H9 (cell line): ENCODE data around the gene OR10H4. TPM values are rescaled to one million over a fixed set of nuclear protein-coding genes. Genes with fewer than 3 reads are reported as not detected.
"Not testable (repeated sequence)": the region's sequence is repeated elsewhere in the genome, so short reads cannot be mapped to it uniquely, and the experiment has no call there.

Experiments used
- DNase-seq: peaks from one replicate; pipeline ENCODE4 v3.0.0-alpha.2; 2017
- H2AFZ ChIP-seq: one replicate; pipeline ENCODE4 v1.6.1; 2013; ENCODE audit warnings: mild to moderate bottlenecking, low read length, control low read depth, moderate library complexity
- H2AK5ac ChIP-seq: 2 replicates; pipeline ENCODE4 v1.6.1; 2013; ENCODE audit warnings: low read length, control low read depth, mixed read lengths; ENCODE audit not compliant: insufficient read length
- H2BK120ac ChIP-seq: one replicate; pipeline ENCODE4 v1.6.1; 2013; ENCODE audit warnings: low read depth, mild to moderate bottlenecking, low read length, control low read depth, inconsistent platforms; ENCODE audit not compliant: poor library complexity, severe bottlenecking
- H2BK12ac ChIP-seq: 2 replicates; pipeline ENCODE4 v1.6.1; 2013; ENCODE audit warnings: low read length, control low read depth, mixed read lengths, low read depth; ENCODE audit not compliant: insufficient read length
- H2BK15ac ChIP-seq: 2 replicates; pipeline ENCODE4 v1.6.1; 2013; ENCODE audit warnings: low read depth, low read length, control low read depth
- H2BK20ac ChIP-seq: one replicate; pipeline ENCODE4 v1.6.1; 2013; ENCODE audit warnings: low read depth, mild to moderate bottlenecking, low read length, control low read depth, inconsistent platforms; ENCODE audit not compliant: poor library complexity, severe bottlenecking
- H2BK5ac ChIP-seq: 2 replicates; pipeline ENCODE4 v1.6.1; 2013; ENCODE audit warnings: low read length, control low read depth, mixed read lengths; ENCODE audit not compliant: insufficient read length
- H3K14ac ChIP-seq: 2 replicates; pipeline ENCODE4 v1.6.1; 2013; ENCODE audit warnings: low read length, control low read depth; ENCODE audit not compliant: insufficient read depth
- H3K18ac ChIP-seq: 2 replicates; pipeline ENCODE4 v1.6.1; 2013; ENCODE audit warnings: low read depth, mild to moderate bottlenecking, mixed read lengths, low read length, control low read depth; ENCODE audit not compliant: insufficient read length
- H3K23ac ChIP-seq: 2 replicates; pipeline ENCODE4 v1.6.1; 2013; ENCODE audit warnings: low read length, control low read depth, mixed read lengths, low read depth; ENCODE audit not compliant: insufficient read length
- H3K23me2 ChIP-seq: 2 replicates; pipeline ENCODE4 v1.6.1; 2013; ENCODE audit warnings: low read depth, mild to moderate bottlenecking, mixed read lengths, low read length, control low read depth; ENCODE audit not compliant: insufficient read length, poor library complexity, severe bottlenecking
- H3K27ac ChIP-seq: 2 replicates; pipeline ENCODE4 v1.5.1; 2013; ENCODE audit warnings: low read length, control low read depth, mixed read lengths, low read depth; ENCODE audit not compliant: insufficient read length
- H3K27me3 ChIP-seq: 2 replicates; pipeline ENCODE4 v1.6.1; 2013; ENCODE audit warnings: low read length, control low read depth, inconsistent platforms; ENCODE audit not compliant: insufficient read depth
- H3K4ac ChIP-seq: 2 replicates; pipeline ENCODE4 v1.6.1; 2013; ENCODE audit warnings: low read depth, mild to moderate bottlenecking, control low read depth, inconsistent platforms, low read length, moderate library complexity
- H3K4me1 ChIP-seq: 2 replicates; pipeline ENCODE4 v1.6.1; 2013; ENCODE audit warnings: low read length, control low read depth, inconsistent platforms; ENCODE audit not compliant: insufficient read depth
- H3K4me2 ChIP-seq: 2 replicates; pipeline ENCODE4 v1.6.1; 2013; ENCODE audit warnings: low read length, control low read depth, mixed read lengths; ENCODE audit not compliant: insufficient read length, insufficient read depth
- H3K56ac ChIP-seq: 2 replicates; pipeline ENCODE4 v1.6.1; 2013; ENCODE audit warnings: low read depth, mild to moderate bottlenecking, mixed read lengths, low read length, control low read depth; ENCODE audit not compliant: insufficient read length
- H3K79me1 ChIP-seq: 2 replicates; pipeline ENCODE4 v1.6.1; 2013; ENCODE audit warnings: low read depth, mild to moderate bottlenecking, moderate library complexity, low read length, control low read depth, inconsistent platforms; ENCODE audit not compliant: insufficient read depth, poor library complexity, severe bottlenecking
- H3K79me2 ChIP-seq: 2 replicates; pipeline ENCODE4 v1.6.1; 2013; ENCODE audit warnings: low read length, control low read depth, inconsistent platforms; ENCODE audit not compliant: insufficient read depth
- H3K9ac ChIP-seq: 2 replicates; pipeline ENCODE4 v1.6.1; 2013; ENCODE audit warnings: low read length, control low read depth, mixed read lengths; ENCODE audit not compliant: insufficient read length; ENCODE audit errors: extremely low read depth
- H3K9me3 ChIP-seq: one replicate; pipeline ENCODE4 v1.6.1; 2013; ENCODE audit warnings: low read depth, low read length, inconsistent platforms; ENCODE audit not compliant: control insufficient read depth
- H3T11ph ChIP-seq: one replicate; pipeline ENCODE4 v1.6.1; 2013; ENCODE audit warnings: mild to moderate bottlenecking, low read length, control low read depth, inconsistent platforms
- H4K20me1 ChIP-seq: one replicate; pipeline ENCODE4 v1.6.1; 2013; ENCODE audit not compliant: control insufficient read depth, insufficient read length, insufficient read depth
- H4K5ac ChIP-seq: 2 replicates; pipeline ENCODE4 v1.6.1; 2013; ENCODE audit warnings: low read depth, mild to moderate bottlenecking, mixed read lengths, low read length, control low read depth; ENCODE audit not compliant: insufficient read length
- H4K8ac ChIP-seq: replicated peaks from 2 replicates; pipeline ENCODE4 v1.6.1; 2013; ENCODE audit warnings: low read length, control low read depth, mixed read lengths, low read depth; ENCODE audit not compliant: insufficient read length
- H4K91ac ChIP-seq: 2 replicates; pipeline ENCODE4 v1.6.1; 2013; ENCODE audit warnings: low read depth, mild to moderate bottlenecking, moderate library complexity, mixed read lengths, low read length, control low read depth; ENCODE audit not compliant: insufficient read length
- H3K27ac Mint-ChIP-seq, 3 experiments: 2 replicates in 2 of 3; 3 replicates in 1 of 3; pipeline ENCODE4 v1.8.0; 2020 to 2021; ENCODE audit warnings: mixed read lengths in 3 of 3, mild to moderate bottlenecking in 1 of 3, moderate library complexity in 1 of 3
- H3K27me3 Mint-ChIP-seq: 2 replicates; pipeline ENCODE4 v1.8.0; 2021; ENCODE audit warnings: low read depth, mild to moderate bottlenecking, moderate library complexity, mixed read lengths
- H3K36me3 Mint-ChIP-seq, 3 experiments: 2 replicates in 2 of 3; 3 replicates in 1 of 3; pipeline ENCODE4 v1.8.0; 2020 to 2021; ENCODE audit warnings: low read depth in 3 of 3, mixed read lengths in 3 of 3; ENCODE audit not compliant: insufficient read depth in 1 of 3
- H3K4me1 Mint-ChIP-seq, 2 experiments: 2 replicates each; pipeline ENCODE4 v1.8.0; 2020; ENCODE audit warnings: mixed read lengths in 2 of 2
- H3K4me3 Mint-ChIP-seq, 2 experiments: 2 replicates in 1 of 2; 3 replicates in 1 of 2; pipeline ENCODE4 v1.8.0; 2020 to 2021; ENCODE audit warnings: mild to moderate bottlenecking in 2 of 2, mixed read lengths in 2 of 2, moderate library complexity in 1 of 2
- H3K9me3 Mint-ChIP-seq, 2 experiments: 2 replicates in 1 of 2; 3 replicates in 1 of 2; pipeline ENCODE4 v1.8.0; 2020; ENCODE audit warnings: mild to moderate bottlenecking in 2 of 2, mixed read lengths in 2 of 2, moderate library complexity in 1 of 2
- WGBS: extraction: QIAGEN DNeasy Blood & Tissue Kit; methylation state at CpG from one replicate; pipeline ENCODE4 v1.1.7; 2013; ENCODE audit warnings: missing lambda C conversion rate, low lambda C conversion rate, mixed read lengths; ENCODE audit not compliant: insufficient read length; ENCODE audit errors: extremely low coverage; 5-methylcytosine and 5-hydroxymethylcytosine counted together
- total RNA-seq: library from RNA; stranded (reverse); gene quantifications from 2 replicates; pipeline ENCODE4 v1.2.1, GENCODE V29; 2021
- TF ChIP-seq, protein P1 (sequence below): fragments of 200-600 bp; sonication (generic); conservative IDR thresholded peaks from 3 replicates; pipeline ENCODE4 v1.8.0; 2021; ENCODE audit warnings: antibody characterized with exemption, mild to moderate bottlenecking

The OR10H4 gene
- total RNA-seq, 1 experiment from 2014 or later, result not detected

DNA sequence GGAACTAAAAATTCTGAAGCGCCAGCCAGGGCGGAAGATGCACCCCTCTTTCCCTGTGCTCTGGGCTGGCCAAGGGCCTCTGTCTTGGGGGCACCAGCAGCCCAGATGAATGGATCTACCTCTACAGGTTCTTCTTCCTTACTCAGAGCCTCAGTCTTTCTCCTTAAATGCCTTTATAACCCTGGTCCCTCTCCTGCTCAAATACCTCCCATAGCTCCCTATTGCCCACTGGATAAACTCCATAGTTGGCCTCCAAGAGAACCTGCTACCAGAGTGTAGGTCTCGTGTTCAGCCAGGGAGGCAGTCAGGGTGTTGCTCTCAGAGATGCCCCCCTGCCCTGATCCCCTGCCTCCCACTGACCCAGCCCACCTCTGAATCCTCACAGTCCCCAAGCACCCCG, 30.5 kb downstream of the OR10H4 start:
- Histone ChIP-seq H2BK20ac (no peak overlapping the region), H3K4ac (no peak overlapping the region), H3K56ac (no peak overlapping the region), H2BK15ac (no peak overlapping the region), H3K27me3 (no peaks in the 10 kb centered on the region), H3K79me1 (no peaks in the 10 kb centered on the region), H3K18ac (no peak overlapping the region), H4K20me1 (no peaks in the 10 kb centered on the region), H3K14ac (no peak overlapping the region), H3K4me2 (no peak overlapping the region), H3K23me2 (no peaks in the 10 kb centered on the region), H4K5ac (no peak overlapping the region), H3K27ac (no peak overlapping the region), H3K9me3 (peaks cover 84% of the 10 kb centered on the region), H2AK5ac (no peak overlapping the region), H3T11ph (no peak overlapping the region), H2BK5ac (no peak overlapping the region), H2BK12ac (no peak overlapping the region), H3K23ac (no peak overlapping the region), H3K79me2 (no peaks in the 10 kb centered on the region), H4K8ac (no peak overlapping the region), H2AFZ (no peak overlapping the region), H4K91ac (no peak overlapping the region), H3K9ac (no peak overlapping the region), H3K4me1 (no peaks in the 10 kb centered on the region), H2BK120ac (no peak overlapping the region)
- WGBS, result no CpG with 5 or more reads among the region's 4 CpGs
- TF ChIP-seq, protein P1, sequence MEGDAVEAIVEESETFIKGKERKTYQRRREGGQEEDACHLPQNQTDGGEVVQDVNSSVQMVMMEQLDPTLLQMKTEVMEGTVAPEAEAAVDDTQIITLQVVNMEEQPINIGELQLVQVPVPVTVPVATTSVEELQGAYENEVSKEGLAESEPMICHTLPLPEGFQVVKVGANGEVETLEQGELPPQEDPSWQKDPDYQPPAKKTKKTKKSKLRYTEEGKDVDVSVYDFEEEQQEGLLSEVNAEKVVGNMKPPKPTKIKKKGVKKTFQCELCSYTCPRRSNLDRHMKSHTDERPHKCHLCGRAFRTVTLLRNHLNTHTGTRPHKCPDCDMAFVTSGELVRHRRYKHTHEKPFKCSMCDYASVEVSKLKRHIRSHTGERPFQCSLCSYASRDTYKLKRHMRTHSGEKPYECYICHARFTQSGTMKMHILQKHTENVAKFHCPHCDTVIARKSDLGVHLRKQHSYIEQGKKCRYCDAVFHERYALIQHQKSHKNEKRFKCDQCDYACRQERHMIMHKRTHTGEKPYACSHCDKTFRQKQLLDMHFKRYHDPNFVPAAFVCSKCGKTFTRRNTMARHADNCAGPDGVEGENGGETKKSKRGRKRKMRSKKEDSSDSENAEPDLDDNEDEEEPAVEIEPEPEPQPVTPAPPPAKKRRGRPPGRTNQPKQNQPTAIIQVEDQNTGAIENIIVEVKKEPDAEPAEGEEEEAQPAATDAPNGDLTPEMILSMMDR, result no peak
- H3K4me3 Mint-ChIP-seq, result no peak overlapping the region
- H3K4me1 Mint-ChIP-seq, result no peaks in the 10 kb centered on the region
- DNase-seq, result no peak
- no peaks in the 10 kb centered on the region for H3K27me3 Mint-ChIP-seq
- H3K9me3 Mint-ChIP-seq, result peaks cover 90 to 98% of the 10 kb centered on the region in 2 experiments
- peaks cover 6 to 24% (median 15%) of the 10 kb centered on the region in 3 experiments; a peak in 5 of 7 replicates for H3K36me3 Mint-ChIP-seq
- H3K27ac Mint-ChIP-seq, result no peak overlapping the region

- not testable (repeated sequence) for H3K4ac ChIP-seq, H3K23me2 ChIP-seq, H3T11ph ChIP-seq, H3K79me2 ChIP-seq, H3K27me3 ChIP-seq, H3K4me1 Mint-ChIP-seq, H3K18ac ChIP-seq, H3K56ac ChIP-seq, H3K27me3 Mint-ChIP-seq, DNase-seq, H3K27ac ChIP-seq, H2BK5ac ChIP-seq, H2BK20ac ChIP-seq, H3K9ac ChIP-seq, H3K23ac ChIP-seq, H4K5ac ChIP-seq, H3K4me1 ChIP-seq, H2BK120ac ChIP-seq, H2AFZ ChIP-seq, H2AK5ac ChIP-seq, H4K20me1 ChIP-seq, H4K8ac ChIP-seq, H4K91ac ChIP-seq, H3K27ac Mint-ChIP-seq, H3K4me3 Mint-ChIP-seq, H3K14ac ChIP-seq, H3K4me2 ChIP-seq, H3K79me1 ChIP-seq, H2BK15ac ChIP-seq, H2BK12ac ChIP-seq
- no CpG with 5 or more reads among the region's 6 CpGs for WGBS
- Mint-ChIP-seq H3K9me3 (peaks cover 88 to 94% of the 10 kb centered on the region in 2 experiments), H3K36me3 (peaks cover 6 to 16% (median 7%) of the 10 kb centered on the region in 3 experiments; a peak in 6 of 7 replicates)
- H3K9me3 ChIP-seq, result peaks cover 65% of the 10 kb centered on the region
Observed at GRCh38 chr19:15985831-15986230, 37.0 kb downstream of the OR10H4 start.
